HCT116 (cell line): ENCODE results near the gene S100A12. TPM values are rescaled to one million over a fixed set of nuclear protein-coding genes. Genes with fewer than 3 reads are reported as not detected.
"Not testable (repeated sequence)": the region's sequence is repeated elsewhere in the genome, so short reads cannot be mapped to it uniquely, and the experiment has no call there.

Experiments used
- ATAC-seq: fragments of 200-7000 bp; cut with Tn5 transposase; 2 replicates; pipeline ENCODE4 v1.9.1; 2020; ENCODE audit warnings: mild to moderate bottlenecking, moderate library complexity
- BruUV-seq: library from RNA; stranded (reverse); fragments of 400-500 nt; replicated peaks from 2 replicates; lab custom pipeline; 2021; lab: Mats Ljungman, UMichigan
- CTCF ChIA-PET: fragments of 300-600 bp; sonication (Branson Sonifier 250); formaldehyde crosslinking; loops from one replicate; lab custom pipeline; 2021; ENCODE audit warnings: antibody characterized with exemption; lab: Charles Lee
- POLR2A ChIA-PET: fragments of 300-600, 350-600 bp; sonication (Branson Sonifier 250); formaldehyde crosslinking; loops from one replicate; lab custom pipeline; 2021; ENCODE audit warnings: antibody characterized with exemption; lab: Charles Lee
- RAD21 ChIA-PET, 2 experiments: fragments of 300-600 bp; sonication (Branson Sonifier 250); formaldehyde crosslinking; loops; one replicate each; lab custom pipeline; 2023; ENCODE audit warnings: low total read pairs in 2 of 2; ENCODE audit not compliant: uncharacterized antibody in 2 of 2, unreplicated experiment in 2 of 2, low non-redundant PET in 1 of 2; lab: Charles Lee
- DNase-seq: peaks from one replicate; pipeline ENCODE4 v3.0.0-alpha.2; 2010; ENCODE audit warnings: low read depth, low spot score
- H2AFZ ChIP-seq: fragments of 200-600 bp; shearing (Covaris generic), sonication (generic); 2 replicates; pipeline ENCODE4 v1.6.1; 2017; ENCODE audit warnings: low read depth, mixed run types, mixed read lengths, antibody characterized with exemption, low read length; ENCODE audit not compliant: poor library complexity, severe bottlenecking
- H3K27ac ChIP-seq: 2 replicates; pipeline ENCODE4 v1.5.1; 2012; ENCODE audit warnings: low read depth, low read length
- H3K27me3 ChIP-seq: fragments of 200-600 bp; sonication (generic); 2 replicates; pipeline ENCODE4 v1.6.1; 2016; ENCODE audit warnings: mixed run types, low read length, mixed read lengths; ENCODE audit not compliant: insufficient read depth
- H3K36me3 ChIP-seq, 2 experiments: fragments of 200-500 bp in 1 of 2; fragments of 200-600 bp in 1 of 2; sonication (Bioruptor generic) in 1 of 2; sonication (generic) in 1 of 2; 2 replicates each; pipeline versions ENCODE4 v1.5.1 to v1.6.1; 2014 to 2016; ENCODE audit warnings: low read length in 2 of 2, inconsistent platforms in 1 of 2, mixed read lengths in 1 of 2, mixed run types in 1 of 2; ENCODE audit not compliant: insufficient read depth in 2 of 2, control insufficient read depth in 1 of 2
- H3K4me1 ChIP-seq, 2 experiments: fragments of 200-600 bp in 1 of 2; sonication (generic) in 1 of 2; 2 replicates each; pipeline versions ENCODE4 v1.5.1 to v1.6.1; 2012 to 2017; ENCODE audit warnings: low read length in 2 of 2, inconsistent platforms in 1 of 2, mild to moderate bottlenecking in 1 of 2, mixed read lengths in 1 of 2, mixed run types in 1 of 2, moderate library complexity in 1 of 2; ENCODE audit not compliant: insufficient read depth in 2 of 2, control insufficient read depth in 1 of 2
- H3K4me2 ChIP-seq: fragments of 200-600 bp; sonication (generic); 2 replicates; pipeline ENCODE4 v1.6.1; 2017; ENCODE audit warnings: mixed run types, low read length, mixed read lengths
- H3K4me3 ChIP-seq, 2 experiments: fragments of 200-600 bp in 1 of 2; sonication (generic) in 1 of 2; replicated peaks in 1 of 2; 2 replicates each; pipeline ENCODE4 v1.5.1; 2011 to 2016; ENCODE audit warnings: low read length in 2 of 2, control low read depth in 1 of 2, low read depth in 1 of 2, mild to moderate bottlenecking in 1 of 2, mixed read lengths in 1 of 2, mixed run types in 1 of 2
- H3K79me2 ChIP-seq: fragments of 200-600 bp; sonication (generic); 2 replicates; pipeline ENCODE4 v1.6.1; 2017; ENCODE audit warnings: mild to moderate bottlenecking, mixed run types, low read length, moderate library complexity, mixed read lengths; ENCODE audit not compliant: insufficient read depth
- H3K9ac ChIP-seq: fragments of 200-600 bp; sonication (generic); 2 replicates; pipeline ENCODE4 v1.6.1; 2016; ENCODE audit warnings: low read length, mixed read lengths
- H3K9me2 ChIP-seq: fragments of 200-600 bp; sonication (generic), shearing (Covaris generic); 2 replicates; pipeline ENCODE4 v1.6.1; 2017; ENCODE audit warnings: mixed run types, mild to moderate bottlenecking, moderate library complexity; ENCODE audit not compliant: insufficient read depth
- H3K9me3 ChIP-seq, 2 experiments: fragments of 200-500 bp in 1 of 2; fragments of 200-600 bp in 1 of 2; sonication (Bioruptor generic) in 1 of 2; sonication (generic) in 1 of 2; 2 replicates each; pipeline ENCODE4 v1.6.1; 2014 to 2017; ENCODE audit warnings: low read length in 2 of 2, mixed read lengths in 2 of 2, inconsistent platforms in 1 of 2, low read depth in 1 of 2, mild to moderate bottlenecking in 1 of 2, mixed run types in 1 of 2, moderate library complexity in 1 of 2; ENCODE audit not compliant: control insufficient read depth in 1 of 2, insufficient read depth in 1 of 2
- H4K20me1 ChIP-seq: fragments of 200-600 bp; sonication (generic), shearing (Covaris generic); 2 replicates; pipeline ENCODE4 v1.6.1; 2017; ENCODE audit warnings: mixed run types, mild to moderate bottlenecking, moderate library complexity; ENCODE audit not compliant: insufficient read depth
- CTCF ChIP-seq, 3 experiments: fragments of 200-600 bp in 1 of 3; sonication (generic) in 1 of 3; IDR thresholded peaks in 2 of 3; conservative IDR thresholded peaks in 1 of 3; 2 replicates each; pipeline ENCODE4 v1.5.1; 2012 to 2017; ENCODE audit warnings: low read depth in 2 of 3, low read length in 2 of 3, antibody characterized with exemption in 1 of 3, borderline replicate concordance in 1 of 3, control low read depth in 1 of 3, mild to moderate bottlenecking in 1 of 3, mixed read lengths in 1 of 3, mixed run types in 1 of 3, moderate library complexity in 1 of 3; ENCODE audit not compliant: insufficient read depth in 1 of 3
- JUND ChIP-seq: IDR thresholded peaks from 2 replicates; pipeline ENCODE4 v1.6.1; 2012
- POLR2AphosphoS5 ChIP-seq: IDR thresholded peaks from 2 replicates; pipeline ENCODE4 v1.6.1; 2011; ENCODE audit warnings: mild to moderate bottlenecking, low read depth, low read length, moderate library complexity
- REST ChIP-seq: IDR thresholded peaks from 2 replicates; pipeline ENCODE4 v1.6.1; 2012; ENCODE audit warnings: low read depth
- ZFX ChIP-seq: fragments of 450-650 bp; IDR thresholded peaks from 2 replicates; pipeline ENCODE4 v1.6.1; 2017
- intact Hi-C: fragments of 100-400 bp; cut with micrococcal nuclease; formaldehyde crosslinking; loops from 2 replicates; pipeline ENCODE4 v1.10.0; 2022
- total RNA-seq: library from RNA; stranded (reverse); gene quantifications from one replicate; pipeline ENCODE4 v1.2.1, GENCODE V29; 2021; ENCODE audit not compliant: unreplicated experiment

Gene S100A12
- total RNA-seq, 1 experiment from 2014 or later, result not detected

- Histone ChIP-seq H3K27ac (no peak overlapping the region), H3K79me2 (no peaks in the 10 kb centered on the region), H3K9me2 (no peaks in the 10 kb centered on the region), H3K4me1 (no peaks in the 10 kb centered on the region), H3K36me3 (no peaks in the 10 kb centered on the region), H4K20me1 (no peaks in the 10 kb centered on the region)
- POLR2A ChIA-PET, result no interaction called here
- ATAC-seq, result peak; percentile 74
- no TSS peak for BruUV-seq
- TF ChIP-seq ZFX (no peak), REST (peak; percentile 99), JUND (0 out of 2 replicates have a peak, but pooled peaks have one; percentile 14)
- TF ChIP-seq, all 23 proteins: peak for 2
- CTCF ChIA-PET, result no interaction called here
- intact Hi-C loops, result loop anchor here (2.0 kb wide), 1 partner anchor 28 kb away; no protein-coding TSS in a partner anchor
- H2AFZ ChIP-seq, result no peak overlapping the region
- peak; percentile 28 for DNase-seq
- H3K9ac ChIP-seq, result no peak overlapping the region
- no peak overlapping the region for H3K4me3 ChIP-seq
- no peaks in the 10 kb centered on the region for H3K9me3 ChIP-seq
- no peak overlapping the region for H3K4me2 ChIP-seq
- RAD21 ChIA-PET, result no interaction called here
- H3K27me3 ChIP-seq, result peaks cover 77% of the 10 kb centered on the region
These were observed 47.1 kb upstream of the S100A12 start for GRCh38 chr1:153422450-153423068.

DNA sequence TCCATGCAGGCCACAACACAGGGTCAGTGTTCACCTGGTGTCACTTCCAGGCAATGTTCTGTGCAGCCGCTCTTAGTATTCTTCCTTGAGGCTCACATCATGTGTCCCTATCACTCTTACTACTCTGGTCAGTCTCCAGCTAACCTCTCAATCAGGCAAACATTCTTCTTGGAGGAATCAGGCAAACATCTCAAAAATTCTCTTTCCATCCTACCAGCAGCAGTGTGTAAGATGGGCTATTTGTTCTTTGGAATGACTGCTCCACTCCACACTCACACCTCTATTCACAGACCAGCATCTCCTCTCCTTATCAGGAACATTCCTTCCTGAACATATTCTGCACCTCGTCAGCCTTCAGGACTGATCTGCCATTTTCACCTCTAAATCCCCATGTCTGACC lies 44.9 kb upstream of the S100A12 start:
- no peak for ATAC-seq
- TF ChIP-seq CTCF (IDR thresholded peaks at IDR 0.05 in 2 of 3, conservative IDR thresholded peaks at IDR 0.05 in 1 of 3; ENCODE audit: borderline replicate concordance in 1 of 3, insufficient read depth in 1 of 3, low read depth in 2 of 3, low read length in 2 of 3) (no peak), JUND (no peak), POLR2AphosphoS5 (no peak)
- TF ChIP-seq, all 23 proteins: peak for 0
- POLR2A ChIA-PET, result no interaction called here
- peaks cover 63% of the 10 kb centered on the region for H3K27me3 ChIP-seq
- BruUV-seq, result no TSS peak
- CTCF ChIA-PET, result no interaction called here
- H3K9ac ChIP-seq, result no peak overlapping the region
- DNase-seq, result no peak
- no peaks in the 10 kb centered on the region for H3K36me3 ChIP-seq
- intact Hi-C loops, result no loop called here
- H4K20me1 ChIP-seq, result no peaks in the 10 kb centered on the region
- no peaks in the 10 kb centered on the region for H3K79me2 ChIP-seq
- no peak overlapping the region for H3K4me2 ChIP-seq
- H3K4me3 ChIP-seq, result no peak overlapping the region
- no peak overlapping the region for H3K27ac ChIP-seq
- H2AFZ ChIP-seq, result no peak overlapping the region
- RAD21 ChIA-PET, result no interaction called here
- H3K4me1 ChIP-seq, result no peaks in the 10 kb centered on the region
- no peaks in the 10 kb centered on the region for H3K9me3 ChIP-seq
- no peaks in the 10 kb centered on the region for H3K9me2 ChIP-seq

GRCh38 chr1:153419436-153419793 lies 44.0 kb upstream of the S100A12 start:
- H2AFZ ChIP-seq, BruUV-seq, H3K9me2 ChIP-seq, H3K4me1 ChIP-seq, POLR2A ChIA-PET, H3K4me3 ChIP-seq, intact Hi-C loops, ATAC-seq, H4K20me1 ChIP-seq, H3K79me2 ChIP-seq, H3K36me3 ChIP-seq, H3K27ac ChIP-seq, RAD21 ChIA-PET, DNase-seq, H3K4me2 ChIP-seq, CTCF ChIA-PET, H3K9me3 ChIP-seq, H3K9ac ChIP-seq: not testable (repeated sequence)
- H3K27me3 ChIP-seq, result peaks cover 57% of the 10 kb centered on the region
